ENCODE data around the gene PROX1.

DNA sequence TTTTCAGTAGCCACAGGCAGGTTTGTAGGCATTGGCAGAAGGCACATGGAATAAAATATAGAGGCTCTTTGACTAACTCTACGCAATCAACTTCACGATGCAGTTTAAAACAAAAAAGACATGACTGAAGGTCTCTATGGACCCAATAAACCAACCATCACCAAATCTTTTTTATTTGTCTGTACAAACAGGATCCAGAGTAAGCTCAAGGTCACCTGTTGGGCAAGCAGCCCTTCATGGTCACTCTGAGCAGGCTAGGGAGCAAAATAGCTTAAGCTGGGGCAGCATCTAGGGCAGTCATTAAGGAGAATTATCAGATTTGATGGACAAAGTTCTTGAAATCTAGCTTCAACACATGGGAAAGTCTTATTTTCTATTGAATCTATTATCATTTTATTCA is 26.8 kb upstream of the PROX1 start:
- TF ChIP-seq POLR2AphosphoS5 (IDR thresholded peaks at IDR 0.05; ENCODE audit: low read depth) (no peak), CTCF (IDR thresholded peaks at IDR 0.05; ENCODE audit: insufficient read depth, low read length) (no peak), GABPA (IDR thresholded peaks at IDR 0.05; ENCODE audit: low read depth) (no peak)
